OCI-LY1 (cell line): Measurements from ENCODE around the gene FAM43A.

ENCODE experiments used
- H2AFZ ChIP-seq: fragments of 200-600 bp; sonication (generic), shearing (Covaris generic); 2 replicates; pipeline ENCODE4 v1.6.0; 2014; ENCODE audit warnings: antibody characterized with exemption, mild to moderate bottlenecking, low read length
- H3F3A ChIP-seq: fragments of 200-600 bp; sonication (generic), shearing (Covaris generic); 2 replicates; pipeline ENCODE4 v1.6.0; 2014; ENCODE audit warnings: mild to moderate bottlenecking, antibody characterized with exemption, low read length, moderate library complexity; ENCODE audit not compliant: insufficient read depth
- H3K27ac ChIP-seq: fragments of 200-600 bp; sonication (generic); 2 replicates; pipeline ENCODE4 v1.5.1; 2014; ENCODE audit warnings: low read length, mixed run types, mild to moderate bottlenecking, low read depth; ENCODE audit not compliant: poor library complexity, severe bottlenecking
- H3K27me3 ChIP-seq: fragments of 200-600 bp; sonication (generic); 2 replicates; pipeline ENCODE4 v1.6.0; 2014; ENCODE audit warnings: antibody characterized with exemption, mild to moderate bottlenecking, low read length, moderate library complexity; ENCODE audit not compliant: insufficient read depth
- H3K36me3 ChIP-seq: fragments of 200-600 bp; sonication (generic); 2 replicates; pipeline ENCODE4 v1.6.1; 2014; ENCODE audit warnings: mild to moderate bottlenecking, antibody characterized with exemption, low read length, moderate library complexity, mixed read lengths; ENCODE audit not compliant: insufficient read depth
- H3K4me1 ChIP-seq: fragments of 200-600 bp; sonication (generic); 2 replicates; pipeline ENCODE4 v1.5.1; 2014; ENCODE audit warnings: mild to moderate bottlenecking, low read length, moderate library complexity; ENCODE audit not compliant: insufficient read depth, severe bottlenecking
- H3K4me2 ChIP-seq: fragments of 200-600 bp; sonication (generic), shearing (Covaris generic); 2 replicates; pipeline ENCODE4 v1.6.1; 2014; ENCODE audit warnings: low read length
- H3K4me3 ChIP-seq: fragments of 200-600 bp; sonication (generic); 2 replicates; pipeline ENCODE4 v1.5.1; 2014; ENCODE audit warnings: low read length, low read depth, mild to moderate bottlenecking, mixed read lengths; ENCODE audit not compliant: poor library complexity, severe bottlenecking
- H3K79me2 ChIP-seq: fragments of 200-600 bp; shearing (Covaris generic); 2 replicates; pipeline ENCODE4 v1.6.1; 2016; ENCODE audit warnings: mixed run types, low read length, mixed read lengths; ENCODE audit not compliant: insufficient read depth
- H3K9ac ChIP-seq: fragments of 200-600 bp; sonication (generic), shearing (Covaris generic); 2 replicates; pipeline ENCODE4 v1.6.1; 2014; ENCODE audit warnings: mild to moderate bottlenecking, low read length, mixed read lengths
- H3K9me2 ChIP-seq: fragments of 200-600 bp; sonication (generic), shearing (Covaris generic); 2 replicates; pipeline ENCODE4 v1.6.1; 2014; ENCODE audit warnings: low read depth, mild to moderate bottlenecking, low read length, mixed read lengths
- H3K9me3 ChIP-seq: fragments of 200-600 bp; shearing (Covaris generic); 2 replicates; pipeline ENCODE4 v1.6.1; 2014; ENCODE audit warnings: low read length, mixed read lengths
- H4K20me1 ChIP-seq: fragments of 200-600 bp; sonication (generic), shearing (Covaris generic); 2 replicates; pipeline ENCODE4 v1.6.0; 2016; ENCODE audit warnings: mild to moderate bottlenecking, low read length; ENCODE audit not compliant: insufficient read depth
- CTCF ChIP-seq: fragments of 200-600 bp; sonication (generic), shearing (Covaris generic); IDR thresholded peaks from 2 replicates; pipeline ENCODE4 v1.5.1; 2017; ENCODE audit warnings: mild to moderate bottlenecking, antibody characterized with exemption, low read length, moderate library complexity, mixed read lengths
- EZH2 ChIP-seq: fragments of 200-600 bp; sonication (generic), shearing (Covaris generic); IDR thresholded peaks from 2 replicates; pipeline ENCODE4 v1.8.0; 2017; ENCODE audit warnings: borderline replicate concordance, mixed run types, mild to moderate bottlenecking, antibody characterized with exemption, low read length, moderate library complexity, mixed read lengths

The FAM43A gene

GRCh38 chr3:194682694-194683310 lies 2.9 kb upstream of the FAM43A start:
- no peaks in the 10 kb centered on the region for H3F3A ChIP-seq
- H3K4me2 ChIP-seq, result no peak overlapping the region
- H3K79me2 ChIP-seq, result no peaks in the 10 kb centered on the region
- no peak overlapping the region for H2AFZ ChIP-seq
- no peaks in the 10 kb centered on the region for H3K9me3 ChIP-seq
- peaks cover 13% of the 10 kb centered on the region; the same call in 1 of the 2 replicates for H3K27me3 ChIP-seq
- TF ChIP-seq EZH2, result no peak
- peak; percentile 98 for TF ChIP-seq CTCF
- H3K36me3 ChIP-seq, result no peaks in the 10 kb centered on the region
- no peaks in the 10 kb centered on the region for H3K9me2 ChIP-seq
- peaks cover 29% of the 10 kb centered on the region for H3K4me1 ChIP-seq
- no peak overlapping the region for H3K9ac ChIP-seq
- H3K4me3 ChIP-seq, result no peak overlapping the region
- H3K27ac ChIP-seq, result no peak overlapping the region
- H4K20me1 ChIP-seq, result no peaks in the 10 kb centered on the region

GRCh38 chr3:194683380-194683779 lies 2.3 kb upstream of the FAM43A start:
- TF ChIP-seq EZH2, result no peak
- TF ChIP-seq CTCF, result no peak
- Histone ChIP-seq H3K4me2 (no peak overlapping the region), H2AFZ (no peak overlapping the region), H3K27ac (no peak overlapping the region), H3K4me1 (peaks cover 35% of the 10 kb centered on the region), H3K36me3 (no peaks in the 10 kb centered on the region), H3K27me3 (peaks cover 13% of the 10 kb centered on the region; the same call in 1 of the 2 replicates), H3K79me2 (no peaks in the 10 kb centered on the region), H3F3A (no peaks in the 10 kb centered on the region), H3K9me2 (no peaks in the 10 kb centered on the region), H4K20me1 (no peaks in the 10 kb centered on the region), H3K9me3 (no peaks in the 10 kb centered on the region), H3K9ac (no peak overlapping the region), H3K4me3 (no peak overlapping the region)

GRCh38 chr3:194685065-194685717 lies 492 bp upstream of the FAM43A start:
- H3K4me2 ChIP-seq, result peak overlapping the region; percentile 69
- no peaks in the 10 kb centered on the region for H3K79me2 ChIP-seq
- TF ChIP-seq CTCF (no peak), EZH2 (no peak; the same call in 1 of the 2 replicates)
- H3K27me3 ChIP-seq, result peaks cover 13% of the 10 kb centered on the region; the same call in 1 of the 2 replicates
- no peaks in the 10 kb centered on the region for H3K9me3 ChIP-seq
- H3K4me3 ChIP-seq, result peak overlapping the region; percentile 54
- no peak overlapping the region for H2AFZ ChIP-seq
- peaks cover 50% of the 10 kb centered on the region for H3K4me1 ChIP-seq
- H4K20me1 ChIP-seq, result no peaks in the 10 kb centered on the region
- peaks cover 5% of the 10 kb centered on the region; the same call in 1 of the 2 replicates for H3F3A ChIP-seq
- H3K27ac ChIP-seq, result no peak overlapping the region
- H3K9ac ChIP-seq, result no peak overlapping the region; the same call in 1 of the 2 replicates
- H3K36me3 ChIP-seq, result no peaks in the 10 kb centered on the region
- H3K9me2 ChIP-seq, result no peaks in the 10 kb centered on the region
